ENCODE measurements around the gene CORT.
"Not testable (repeated sequence)": the region's sequence is repeated elsewhere in the genome, so short reads cannot be mapped to it uniquely, and the experiment has no call there.

CORT gene

GRCh38 chr1:10449751-10450150, at the start of gene CORT:
TSS of gene CORT (plus strand) at chr1:10450031. CDS start at chr1:10450224, 193 bp downstream.
- peaks cover 6% of the 10 kb centered on the region; the same call in 1 of the 2 replicates for H3K36me3 ChIP-seq
- no peak for DNase-seq
- H3K27me3 ChIP-seq (ENCODE audit: insufficient read depth, low read depth, severe bottlenecking), result no peaks in the 10 kb centered on the region
- no peak within 1 kb of the TSS for H3K4me3 ChIP-seq (ENCODE audit: low read depth, low read length)
- no peak for TF ChIP-seq CTCF (IDR thresholded peaks at IDR 0.05; ENCODE audit: low read depth, low read length)
- no peak within 1 kb of the TSS for H3K27ac ChIP-seq
- H3K9me3 ChIP-seq (ENCODE audit: severe bottlenecking), result no peaks in the 10 kb centered on the region

- H3K4me3 ChIP-seq (ENCODE audit: low read depth, low read length), result no peak overlapping the region
- H3K36me3 ChIP-seq, result peaks cover 69% of the 10 kb centered on the region
- no peak for DNase-seq
- H3K27ac ChIP-seq, result no peak overlapping the region
- no peaks in the 10 kb centered on the region for H3K9me3 ChIP-seq (ENCODE audit: severe bottlenecking)
- no peaks in the 10 kb centered on the region for H3K27me3 ChIP-seq (ENCODE audit: insufficient read depth, low read depth, severe bottlenecking)
- TF ChIP-seq CTCF (IDR thresholded peaks at IDR 0.05; ENCODE audit: low read depth, low read length), result no peak
Observed at GRCh38 chr1:10401281-10401680, 48.5 kb upstream of the CORT start.

- no peak for DNase-seq
- Histone ChIP-seq H3K9me3 (ENCODE audit: severe bottlenecking) (no peaks in the 10 kb centered on the region), H3K27ac (no peak overlapping the region), H3K36me3 (peaks cover 83% of the 10 kb centered on the region), H3K4me3 (ENCODE audit: low read depth, low read length) (no peak overlapping the region), H3K27me3 (ENCODE audit: insufficient read depth, low read depth, severe bottlenecking) (no peaks in the 10 kb centered on the region)
- no peak for TF ChIP-seq CTCF (IDR thresholded peaks at IDR 0.05; ENCODE audit: low read depth, low read length)
Observed at GRCh38 chr1:10402729-10403274, 47.0 kb upstream of the CORT start.

- Histone ChIP-seq H3K4me3 (ENCODE audit: low read depth, low read length) (no peak overlapping the region), H3K27ac (no peak overlapping the region), H3K27me3 (ENCODE audit: insufficient read depth, low read depth, severe bottlenecking) (no peaks in the 10 kb centered on the region), H3K9me3 (ENCODE audit: severe bottlenecking) (no peaks in the 10 kb centered on the region), H3K36me3 (peaks cover 98% of the 10 kb centered on the region)
- no peak for DNase-seq
- no peak for TF ChIP-seq CTCF (IDR thresholded peaks at IDR 0.05; ENCODE audit: low read depth, low read length)
Observed at GRCh38 chr1:10407201-10407600, 42.6 kb upstream of the CORT start.

GRCh38 chr1:10415211-10415930, 34.5 kb upstream of the CORT start:
- no peaks in the 10 kb centered on the region for H3K27me3 ChIP-seq (ENCODE audit: insufficient read depth, low read depth, severe bottlenecking)
- no peaks in the 10 kb centered on the region for H3K9me3 ChIP-seq (ENCODE audit: severe bottlenecking)
- H3K27ac ChIP-seq, result no peak overlapping the region
- DNase-seq, result no peak
- peaks cover 97% of the 10 kb centered on the region for H3K36me3 ChIP-seq
- H3K4me3 ChIP-seq (ENCODE audit: low read depth, low read length), result no peak overlapping the region
- no peak for TF ChIP-seq CTCF (IDR thresholded peaks at IDR 0.05; ENCODE audit: low read depth, low read length)

GRCh38 chr1:10415967-10416366, 33.9 kb upstream of the CORT start:
- H3K27me3 ChIP-seq (ENCODE audit: insufficient read depth, low read depth, severe bottlenecking); H3K4me3 ChIP-seq (ENCODE audit: low read depth, low read length); H3K9me3 ChIP-seq (ENCODE audit: severe bottlenecking); DNase-seq; H3K27ac ChIP-seq: not testable (repeated sequence)
- peaks cover 91% of the 10 kb centered on the region for H3K36me3 ChIP-seq

- Histone ChIP-seq H3K36me3 (peaks cover 72% of the 10 kb centered on the region), H3K27ac (peak overlapping the region; percentile 66; the same call in 1 of the 2 replicates)
- not testable (repeated sequence) for H3K4me3 ChIP-seq (ENCODE audit: low read depth, low read length); DNase-seq; H3K27me3 ChIP-seq (ENCODE audit: insufficient read depth, low read depth, severe bottlenecking); H3K9me3 ChIP-seq (ENCODE audit: severe bottlenecking)
Observed at GRCh38 chr1:10418741-10419140, 31.1 kb upstream of the CORT start.

All from WERI-Rb-1 (cell line).